Left forelimb (tissue), 1 donor: ENCODE data around the gene TMIE.

Experiments used
- DNase-seq: peaks from one replicate; pipeline ENCODE4 v3.0.0-alpha.2; 2018; ENCODE audit warnings: low spot score

The TMIE gene

GRCh38 chr3:46709157-46709654 lies 8.0 kb downstream of the TMIE start:
- DNase-seq = peak; percentile 61

- DNase-seq = peak; percentile 55
Observed at GRCh38 chr3:46709721-46710120, 8.5 kb downstream of the TMIE start.

DNA sequence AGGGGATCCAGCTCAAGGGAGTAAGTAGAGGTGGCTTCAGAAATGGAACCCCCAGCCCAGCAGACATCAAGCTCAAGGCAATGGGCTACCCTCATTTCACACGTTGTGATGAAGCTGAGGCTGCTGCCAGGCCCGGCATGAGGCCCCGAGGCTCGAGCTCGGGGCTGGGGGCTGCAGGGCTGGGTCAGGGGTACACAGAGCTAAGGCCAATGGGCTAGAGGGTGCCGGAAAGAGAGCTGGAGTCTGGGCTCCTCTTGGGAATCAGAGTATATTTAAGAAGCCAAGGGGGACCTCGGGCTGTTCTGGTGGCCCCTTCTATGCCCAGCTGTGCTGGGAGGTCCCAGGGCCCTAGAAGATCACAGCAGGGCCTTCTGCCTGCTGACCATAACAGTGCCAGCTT lies 9.0 kb downstream of the TMIE start:
- DNase-seq = no peak

- peak; percentile 37 for DNase-seq
Observed at GRCh38 chr3:46710671-46711295, 9.6 kb downstream of the TMIE start.

GRCh38 chr3:46711305-46711704 lies 10.1 kb downstream of the TMIE start:
- no peak for DNase-seq

DNA sequence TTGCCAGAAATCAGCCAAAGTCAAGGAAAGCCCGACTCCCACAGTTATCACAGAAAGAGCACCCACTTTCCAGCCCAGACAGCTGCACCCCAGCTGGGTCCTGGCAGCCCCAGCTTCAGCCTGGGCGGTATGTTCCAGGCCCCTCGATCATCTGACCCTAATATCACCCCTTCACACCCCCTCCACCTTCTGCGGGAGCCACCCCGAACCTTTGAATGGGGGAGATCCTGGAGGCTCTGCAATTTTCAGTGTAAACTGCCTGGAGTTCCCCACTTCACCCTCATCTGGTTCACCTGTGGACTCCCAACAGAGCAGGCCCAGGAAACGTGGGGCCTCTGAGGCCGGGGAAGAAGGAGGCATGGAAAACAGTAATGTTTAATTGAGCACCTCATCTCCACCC lies 10.6 kb downstream of the TMIE start:
- DNase-seq = peak; percentile 60

DNA sequence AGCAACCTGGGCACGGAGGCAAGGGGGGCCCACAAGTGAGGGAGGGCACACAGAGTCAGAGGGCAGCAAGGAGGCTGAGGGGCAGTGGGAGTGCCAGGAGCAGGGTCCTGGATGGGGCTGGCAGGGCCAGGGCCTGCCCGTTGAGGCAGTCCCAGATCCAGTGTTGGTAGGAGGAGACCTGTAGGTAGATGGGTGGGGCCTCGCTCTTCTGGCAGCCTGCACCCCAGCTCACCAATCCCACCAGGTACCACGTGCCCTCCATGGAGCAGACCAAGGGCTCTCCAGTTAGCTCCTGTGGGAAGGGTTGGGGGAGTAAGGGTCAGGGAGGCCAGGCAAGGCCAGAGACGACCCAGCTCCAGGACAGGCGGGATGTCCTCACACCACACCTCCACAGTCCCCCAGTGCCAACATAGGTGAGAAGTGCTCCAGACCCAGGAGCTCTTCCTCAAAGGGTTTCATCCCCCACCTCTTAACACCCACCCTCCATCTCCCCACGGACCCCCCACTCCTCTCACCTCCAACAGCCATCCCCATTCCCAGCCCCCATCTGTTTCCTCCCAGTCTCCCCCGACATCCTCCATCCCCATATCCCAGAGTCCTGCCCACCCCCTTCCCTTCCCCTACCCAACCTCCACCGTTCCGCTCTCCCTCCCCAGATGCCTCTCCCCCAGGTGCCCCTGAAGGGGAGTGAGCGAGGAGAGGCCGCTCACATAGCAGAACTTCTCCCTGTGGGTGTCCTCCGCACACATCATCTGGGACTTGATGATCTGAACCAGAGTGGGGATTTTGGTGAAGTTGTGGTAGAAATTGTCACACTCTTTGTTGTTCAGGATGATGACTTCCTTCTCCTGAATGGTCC lies 11.2 kb downstream of the TMIE start:
- DNase-seq = peak; percentile 37

DNA sequence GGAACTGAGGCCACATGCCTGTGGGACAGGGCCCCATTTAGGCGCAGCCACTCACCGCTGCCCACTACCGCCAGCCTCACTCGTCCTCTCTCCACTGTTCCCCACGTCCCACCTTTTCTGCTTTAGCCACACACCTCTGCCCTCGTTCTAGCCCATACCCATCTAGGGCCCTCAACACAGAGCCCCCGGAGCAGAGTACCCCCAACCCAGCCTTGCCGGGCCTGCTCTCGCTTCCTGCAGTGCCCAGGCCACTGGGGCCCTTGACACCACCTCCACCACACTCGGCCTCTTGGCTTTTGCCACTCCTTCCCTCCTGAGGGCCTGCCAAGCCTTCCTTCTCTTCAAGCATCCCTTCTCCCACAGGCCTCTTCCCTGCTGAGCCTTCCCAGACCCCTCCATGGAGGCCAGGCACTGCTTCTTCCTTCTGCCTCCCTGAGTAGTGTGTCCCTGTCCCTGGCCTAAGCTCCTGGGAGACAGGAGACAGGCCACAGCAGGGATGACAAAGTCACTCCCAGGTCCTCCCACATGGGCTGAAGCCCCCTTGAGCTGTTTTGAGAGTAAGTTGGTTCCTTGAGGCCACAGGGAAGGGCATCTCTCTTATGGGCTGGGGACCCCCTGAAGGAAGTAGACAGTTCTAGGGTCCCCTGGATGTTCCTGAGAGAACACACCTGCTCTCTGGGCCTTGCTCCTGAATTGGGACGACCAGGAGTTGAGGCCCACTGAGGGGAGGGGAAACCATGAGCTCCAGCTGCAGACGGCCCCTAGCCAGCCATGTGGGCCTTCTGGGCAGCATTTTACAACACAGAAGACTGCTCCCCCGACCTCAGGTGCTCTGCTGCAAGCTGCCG lies 12.1 kb downstream of the TMIE start:
- peak; percentile 59 for DNase-seq

- peak; percentile 55 for DNase-seq
Observed at GRCh38 chr3:46713898-46714552, 12.8 kb downstream of the TMIE start.

DNA sequence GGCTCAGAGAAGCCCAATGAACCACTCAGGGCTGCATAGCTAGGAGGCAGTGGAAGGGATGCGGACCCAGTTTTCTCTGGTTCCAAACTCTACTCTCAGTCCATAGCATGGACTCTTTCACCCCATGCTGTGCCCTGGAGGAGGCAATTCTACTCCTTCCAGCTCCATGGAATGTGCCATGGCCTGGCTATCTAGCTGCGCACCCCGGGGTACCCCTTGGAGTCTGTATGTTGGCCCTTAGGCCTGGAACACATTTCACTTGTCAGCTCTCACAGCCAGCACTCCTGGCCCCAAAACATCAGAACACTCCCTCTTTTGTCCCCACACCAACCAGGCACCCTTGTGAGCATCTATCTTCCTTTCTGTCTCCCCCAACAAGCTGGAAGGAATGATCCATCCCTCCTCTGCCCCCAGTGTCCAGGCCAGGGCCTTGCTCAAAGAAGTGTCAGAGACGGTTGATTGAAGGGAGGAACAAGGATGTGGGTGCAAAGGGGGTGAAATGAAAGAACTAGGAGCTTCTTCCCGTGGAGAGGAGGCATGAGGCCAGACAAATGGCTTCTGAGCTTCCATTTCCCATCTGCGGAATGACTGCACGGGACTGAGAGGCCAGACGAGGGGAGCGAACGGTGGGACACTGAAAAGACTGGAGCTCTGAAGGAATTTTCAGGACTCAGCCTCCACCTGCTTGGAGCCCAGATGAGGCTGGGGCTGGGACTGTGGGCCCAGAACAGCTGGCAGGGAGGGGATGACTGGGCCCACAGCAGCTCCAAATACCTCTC lies 13.7 kb downstream of the TMIE start:
- peak; percentile 22 for DNase-seq

GRCh38 chr3:46715507-46716175 lies 14.4 kb downstream of the TMIE start:
- peak; percentile 28 for DNase-seq

- DNase-seq = peak; percentile 28
Observed at GRCh38 chr3:46716461-46717441, 15.6 kb downstream of the TMIE start.

DNA sequence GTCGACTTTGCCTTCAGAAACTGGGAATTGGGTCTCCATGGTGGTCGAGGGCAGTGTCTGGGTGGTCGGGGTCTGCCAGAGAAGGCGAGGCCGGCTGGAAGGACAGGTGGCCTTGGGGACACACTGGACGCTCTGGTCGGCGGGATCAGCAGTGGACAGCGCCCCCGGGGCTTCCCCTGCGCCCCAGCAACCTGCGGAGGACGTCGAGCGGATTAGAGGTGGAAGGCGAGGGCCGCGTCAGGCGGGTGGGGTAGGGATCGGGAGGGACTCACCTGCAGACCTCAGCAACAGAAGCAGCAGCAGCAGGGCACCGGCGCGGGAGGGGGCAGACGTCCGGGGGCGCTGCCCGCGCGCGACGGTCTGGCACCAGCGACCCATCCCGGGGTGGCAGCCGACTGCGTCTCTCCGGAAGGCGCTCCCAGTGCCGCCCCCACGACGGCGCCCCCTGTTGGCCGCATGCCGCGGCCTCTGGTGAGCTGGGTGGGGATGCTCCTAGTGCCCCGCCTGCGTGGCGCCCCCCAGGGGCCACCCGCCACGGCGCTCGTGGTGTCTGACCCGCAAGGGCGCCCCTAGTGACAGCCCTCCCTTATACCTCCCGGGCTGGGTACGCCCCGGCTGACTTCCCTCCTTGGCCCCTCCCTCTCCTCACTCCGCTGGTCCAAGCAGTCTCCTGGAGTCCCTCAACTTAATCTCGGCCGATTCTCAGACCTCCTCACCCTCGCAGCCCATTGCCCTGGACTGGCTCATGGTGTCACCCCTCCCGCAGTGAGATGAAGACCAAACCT lies 16.4 kb downstream of the TMIE start, which contains the start of gene PRSS50:
Gene PRSS50, minus strand, starts transcription at position 423 of the 785 bp plus-strand sequence. Its CDS starts 45 bp downstream, at position 378.
- DNase-seq = no peak

GRCh38 chr3:46719044-46719565 lies 17.9 kb downstream of the TMIE start:
- DNase-seq = no peak

GRCh38 chr3:46719735-46720271 lies 18.6 kb downstream of the TMIE start:
- DNase-seq = peak; percentile 47

DNA sequence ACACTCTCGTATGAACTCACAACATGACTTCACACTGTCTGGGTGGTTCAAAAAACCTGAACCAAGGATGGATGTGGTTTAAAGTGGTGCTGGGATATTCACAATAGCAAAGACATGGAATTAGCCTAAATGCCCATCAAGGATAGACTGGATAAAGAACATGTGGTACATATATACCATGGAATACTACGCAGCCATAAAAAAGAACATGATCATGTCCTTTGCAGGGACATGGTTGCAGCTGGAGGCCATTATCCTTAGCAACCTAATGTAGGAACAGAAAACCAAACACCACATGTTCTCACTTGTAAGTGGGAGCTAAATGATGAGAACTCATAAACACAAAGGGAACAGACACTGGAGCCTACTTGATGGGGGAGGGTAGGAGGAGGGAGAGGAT lies 19.8 kb downstream of the TMIE start:
- no peak for DNase-seq

- peak; percentile 28 for DNase-seq
Observed at GRCh38 chr3:46722443-46722842, 21.3 kb downstream of the TMIE start.

- DNase-seq = no peak
Observed at GRCh38 chr3:46724424-46724823, 23.2 kb downstream of the TMIE start.
